ENCODE data around the gene BANK1. TPM values are rescaled to one million over a fixed set of nuclear protein-coding genes. Genes with fewer than 3 reads are reported as not detected.

The BANK1 gene
- total RNA-seq, 1 donor from 2014 or later: 1.4 TPM

- no peak overlapping the region for H3K4me3 ChIP-seq (ENCODE audit: low read depth, low read length)
- no peak for TF ChIP-seq CTCF (conservative IDR thresholded peaks at IDR 0.05; ENCODE audit: low read depth, low read length)
- no peak for DNase-seq (ENCODE audit: low read depth)
Observed at GRCh38 chr4:102055805-102056204, 265.3 kb downstream of the BANK1 start.

GRCh38 chr4:102057122-102057521 is 266.6 kb downstream of the BANK1 start:
- no peak overlapping the region for H3K4me3 ChIP-seq (ENCODE audit: low read depth, low read length)
- no peak for TF ChIP-seq CTCF (conservative IDR thresholded peaks at IDR 0.05; ENCODE audit: low read depth, low read length)
- DNase-seq (ENCODE audit: low read depth): no peak

DNA sequence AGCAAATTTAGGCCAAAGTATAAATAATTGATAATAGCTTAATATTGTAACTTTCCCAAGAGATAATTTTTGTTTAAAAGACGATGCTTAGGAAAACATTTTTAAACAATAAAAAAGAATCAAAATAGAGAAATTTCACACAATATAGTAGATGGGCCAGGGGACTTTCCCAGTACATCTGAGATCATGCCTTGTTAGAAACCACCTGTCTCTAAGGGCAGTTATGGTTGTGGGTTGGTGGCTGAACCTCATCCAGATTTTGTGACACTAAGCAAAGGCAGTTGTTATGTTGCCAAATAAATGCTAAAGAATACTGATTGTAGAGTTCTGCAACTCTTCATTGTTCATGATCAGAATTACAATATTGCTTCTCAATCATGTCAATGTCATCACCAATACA is 270.6 kb downstream of the BANK1 start:
- no peak for TF ChIP-seq CTCF (conservative IDR thresholded peaks at IDR 0.05; ENCODE audit: low read depth, low read length)
- H3K4me3 ChIP-seq (ENCODE audit: low read depth, low read length): no peak overlapping the region
- DNase-seq (ENCODE audit: low read depth): no peak

- TF ChIP-seq CTCF (conservative IDR thresholded peaks at IDR 0.05; ENCODE audit: low read depth, low read length): no peak
- no peak overlapping the region for H3K4me3 ChIP-seq (ENCODE audit: low read depth, low read length)
- no peak for DNase-seq (ENCODE audit: low read depth)
Observed at GRCh38 chr4:102064747-102065442, 274.4 kb downstream of the BANK1 start.

DNA sequence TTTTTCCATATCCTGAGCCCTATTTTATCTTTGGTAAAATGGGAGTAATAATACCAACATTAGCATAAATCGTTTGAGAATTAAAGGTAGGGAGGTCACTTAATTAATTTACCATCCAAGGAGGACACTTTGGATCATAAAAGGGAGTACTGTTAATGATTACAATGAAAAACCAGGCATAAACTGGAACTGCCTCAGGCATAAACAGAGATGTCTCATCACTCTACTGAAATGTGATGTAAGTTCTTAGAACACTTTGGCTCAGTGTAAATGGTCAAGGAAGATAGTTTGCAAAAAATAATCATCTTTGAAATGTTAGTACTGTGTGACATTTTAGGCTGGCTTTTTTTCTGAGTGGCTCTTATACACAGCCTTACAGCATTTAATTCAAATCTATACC is 286.1 kb downstream of the BANK1 start:
- DNase-seq (ENCODE audit: low read depth): peak; percentile 23
- H3K4me3 ChIP-seq (ENCODE audit: low read depth, low read length): no peak overlapping the region
- no peak for TF ChIP-seq CTCF (conservative IDR thresholded peaks at IDR 0.05; ENCODE audit: low read depth, low read length)

GRCh38 chr4:102080184-102080583 is 289.7 kb downstream of the BANK1 start:
- DNase-seq (ENCODE audit: low read depth): no peak
- H3K4me3 ChIP-seq (ENCODE audit: low read depth, low read length): no peak overlapping the region
- no peak for TF ChIP-seq CTCF (conservative IDR thresholded peaks at IDR 0.05; ENCODE audit: low read depth, low read length)

Measured in epithelial cell of proximal tubule (primary cell).